BJ (cell line): ENCODE results near the gene CCDC27. TPM values are rescaled to one million over a fixed set of nuclear protein-coding genes. Genes with fewer than 3 reads are reported as not detected.

Source experiments
- CTCF ChIA-PET: fragments of 350-600 bp; formaldehyde crosslinking; extraction: SDS; loops from one replicate; lab custom pipeline; 2021; ENCODE audit warnings: antibody characterized with exemption, inconsistent platforms; lab: Yijun Ruan, JAX
- POLR2A ChIA-PET: fragments of 300-600 bp; sonication (Branson Sonifier 250); formaldehyde crosslinking; extraction: SDS; loops from one replicate; lab custom pipeline; 2021; ENCODE audit warnings: antibody characterized with exemption; lab: Charles Lee
- DNase-seq: peaks from one replicate; pipeline ENCODE4 v3.0.0-alpha.2; 2011; ENCODE audit warnings: low read depth
- H3K27me3 ChIP-seq: 2 replicates; pipeline ENCODE4 v1.6.0; 2011; ENCODE audit warnings: low read length; ENCODE audit not compliant: control insufficient read depth, insufficient read depth
- H3K36me3 ChIP-seq: 2 replicates; pipeline ENCODE4 v1.5.1; 2011; ENCODE audit warnings: low read length; ENCODE audit not compliant: control insufficient read depth, insufficient read depth
- H3K4me3 ChIP-seq: 2 replicates; pipeline ENCODE4 v1.5.1; 2011; ENCODE audit warnings: low read depth, mild to moderate bottlenecking, control low read depth, low read length
- polyA plus RNA-seq: library from polyadenylated mRNA; depleted of rRNA; stranded (reverse); fragments of >200 nt; gene quantifications from 2 replicates; pipeline ENCODE4 v1.2.3, GENCODE V29; 2011
- TF ChIP-seq, protein P1 (sequence below): IDR thresholded peaks from 2 replicates; pipeline ENCODE4 v1.5.1; 2011; ENCODE audit warnings: low read depth, mild to moderate bottlenecking, control low read depth, inconsistent platforms, low read length, moderate library complexity; ENCODE audit not compliant: insufficient read depth

CCDC27 gene
- polyA plus RNA-seq, 1 experiment, result not detected

GRCh38 chr1:3734602-3735001 is 17.6 kb upstream of the CCDC27 start:
- ChIA-PET POLR2A (interaction anchor here (0.6 kb wide), 1 partner anchor 75 kb away, joined by 3 read pairs; no protein-coding TSS in a partner anchor), CTCF (interaction anchor here (3.7 kb wide), 1 partner anchor 10 kb away, joined by 30 read pairs; no protein-coding TSS in a partner anchor)
- TF ChIP-seq, protein P1, sequence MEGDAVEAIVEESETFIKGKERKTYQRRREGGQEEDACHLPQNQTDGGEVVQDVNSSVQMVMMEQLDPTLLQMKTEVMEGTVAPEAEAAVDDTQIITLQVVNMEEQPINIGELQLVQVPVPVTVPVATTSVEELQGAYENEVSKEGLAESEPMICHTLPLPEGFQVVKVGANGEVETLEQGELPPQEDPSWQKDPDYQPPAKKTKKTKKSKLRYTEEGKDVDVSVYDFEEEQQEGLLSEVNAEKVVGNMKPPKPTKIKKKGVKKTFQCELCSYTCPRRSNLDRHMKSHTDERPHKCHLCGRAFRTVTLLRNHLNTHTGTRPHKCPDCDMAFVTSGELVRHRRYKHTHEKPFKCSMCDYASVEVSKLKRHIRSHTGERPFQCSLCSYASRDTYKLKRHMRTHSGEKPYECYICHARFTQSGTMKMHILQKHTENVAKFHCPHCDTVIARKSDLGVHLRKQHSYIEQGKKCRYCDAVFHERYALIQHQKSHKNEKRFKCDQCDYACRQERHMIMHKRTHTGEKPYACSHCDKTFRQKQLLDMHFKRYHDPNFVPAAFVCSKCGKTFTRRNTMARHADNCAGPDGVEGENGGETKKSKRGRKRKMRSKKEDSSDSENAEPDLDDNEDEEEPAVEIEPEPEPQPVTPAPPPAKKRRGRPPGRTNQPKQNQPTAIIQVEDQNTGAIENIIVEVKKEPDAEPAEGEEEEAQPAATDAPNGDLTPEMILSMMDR, result no peak
- Histone ChIP-seq H3K4me3 (no peak overlapping the region), H3K27me3 (no peaks in the 10 kb centered on the region; the same call in 1 of the 2 replicates), H3K36me3 (peaks cover 8% of the 10 kb centered on the region)
- no peak for DNase-seq

DNA sequence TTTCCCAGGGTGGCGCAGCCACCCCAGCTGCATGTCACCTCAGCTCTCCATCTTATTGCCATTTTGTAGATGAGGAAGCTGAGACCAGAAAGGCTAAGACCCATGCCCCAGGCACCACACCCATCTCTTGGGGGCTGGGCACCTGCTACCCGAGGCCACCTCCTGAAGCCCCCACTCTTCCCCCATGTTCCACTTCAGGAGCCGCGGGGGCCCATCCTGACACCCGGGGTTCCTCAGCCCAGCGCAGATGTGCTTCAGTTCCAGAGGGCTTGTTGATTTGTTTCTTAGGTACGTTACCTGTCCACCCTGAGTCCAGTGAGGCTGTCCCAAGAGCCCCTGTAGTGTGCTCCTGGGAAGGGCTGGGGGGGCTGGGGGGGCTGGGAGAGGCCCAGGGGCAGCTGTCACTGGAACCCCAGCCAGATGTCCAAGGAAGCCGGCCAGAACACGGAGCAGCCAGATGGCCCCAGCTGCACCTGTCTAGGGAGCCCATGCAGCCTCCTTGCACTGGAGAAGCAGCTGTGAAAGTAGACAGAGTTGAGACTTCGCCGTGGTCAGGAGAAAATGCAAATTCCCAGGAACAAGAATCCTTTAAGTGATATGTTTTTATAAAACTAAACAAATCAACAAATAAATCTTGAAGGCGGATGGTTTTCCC is 17.1 kb upstream of the CCDC27 start:
- Histone ChIP-seq H3K4me3 (no peak overlapping the region), H3K36me3 (peaks cover 9% of the 10 kb centered on the region), H3K27me3 (no peaks in the 10 kb centered on the region; the same call in 1 of the 2 replicates)
- ChIA-PET POLR2A (interaction anchor here (0.6 kb wide), 1 partner anchor 75 kb away, joined by 3 read pairs; no protein-coding TSS in a partner anchor), CTCF (interaction anchor here (3.7 kb wide), 1 partner anchor 11 kb away, joined by 30 read pairs; no protein-coding TSS in a partner anchor)
- TF ChIP-seq, protein P1, result no peak
- DNase-seq, result no peak

- Histone ChIP-seq H3K36me3 (peaks cover 10% of the 10 kb centered on the region), H3K27me3 (no peaks in the 10 kb centered on the region; the same call in 1 of the 2 replicates), H3K4me3 (no peak overlapping the region)
- no peak for DNase-seq
- CTCF ChIA-PET, result interaction anchor here (3.7 kb wide), 1 partner anchor 11 kb away, joined by 30 read pairs; no protein-coding TSS in a partner anchor
- POLR2A ChIA-PET, result no interaction called here
- TF ChIP-seq, protein P1, result no peak
Observed at GRCh38 chr1:3735688-3736087, 16.6 kb upstream of the CCDC27 start.

GRCh38 chr1:3736131-3736561 is 16.1 kb upstream of the CCDC27 start:
- ChIA-PET POLR2A (no interaction called here), CTCF (interaction anchor here (0.7 kb wide), 1 partner anchor 12 kb away, joined by 3 read pairs; no protein-coding TSS in a partner anchor)
- Histone ChIP-seq H3K4me3 (no peak overlapping the region), H3K27me3 (no peaks in the 10 kb centered on the region; the same call in 1 of the 2 replicates), H3K36me3 (peaks cover 10% of the 10 kb centered on the region)
- TF ChIP-seq, protein P1, result no peak
- DNase-seq, result no peak

DNA sequence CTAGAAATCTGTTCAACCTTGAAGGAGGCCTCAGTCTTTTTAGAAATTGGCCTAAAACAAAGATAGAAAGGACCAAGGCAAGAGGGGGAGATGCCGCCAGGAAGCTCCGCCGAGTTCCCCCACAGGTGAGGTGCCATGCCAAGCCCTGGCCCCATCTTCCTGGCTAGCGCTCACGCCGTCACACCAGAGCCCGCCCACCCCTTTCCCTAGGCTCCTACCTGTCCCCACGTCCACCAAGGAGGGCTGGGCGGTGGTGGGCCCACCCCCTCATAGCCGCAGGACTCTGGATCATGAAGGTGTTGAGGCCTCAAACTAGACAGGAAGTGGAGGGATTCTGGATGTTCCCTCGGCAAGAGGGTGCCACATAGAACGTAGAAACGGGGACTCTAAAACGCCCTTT is 15.5 kb upstream of the CCDC27 start:
- no peak for DNase-seq
- CTCF ChIA-PET, result interaction anchor here (0.7 to 1.8 kb wide), 2 partner anchors 12 kb away, joined by 3 to 7 read pairs; no protein-coding TSS in a partner anchor
- peaks cover 11% of the 10 kb centered on the region for H3K36me3 ChIP-seq
- no peak overlapping the region for H3K4me3 ChIP-seq
- POLR2A ChIA-PET, result no interaction called here
- H3K27me3 ChIP-seq, result no peaks in the 10 kb centered on the region; the same call in 1 of the 2 replicates
- TF ChIP-seq, protein P1, result no peak
